SU-DHL-6 (cell line): ENCODE measurements around the gene CTSZ.

Source experiments
- EZH2phosphoT487 ChIP-seq: fragments of 200-600 bp; sonication (generic), shearing (Covaris generic); conservative IDR thresholded peaks from 2 replicates; pipeline ENCODE4 v1.6.1; 2018; ENCODE audit warnings: mild to moderate bottlenecking, antibody characterized with exemption, low read length, moderate library complexity, mixed read lengths
- TF ChIP-seq, protein P1 (sequence below): fragments of 200-600 bp; sonication (generic); IDR thresholded peaks from one replicate; pipeline ENCODE4 v1.5.1; 2017; ENCODE audit warnings: antibody characterized with exemption, mild to moderate bottlenecking, low read length, moderate library complexity; ENCODE audit not compliant: insufficient read depth, poor library complexity, severe bottlenecking

DNA sequence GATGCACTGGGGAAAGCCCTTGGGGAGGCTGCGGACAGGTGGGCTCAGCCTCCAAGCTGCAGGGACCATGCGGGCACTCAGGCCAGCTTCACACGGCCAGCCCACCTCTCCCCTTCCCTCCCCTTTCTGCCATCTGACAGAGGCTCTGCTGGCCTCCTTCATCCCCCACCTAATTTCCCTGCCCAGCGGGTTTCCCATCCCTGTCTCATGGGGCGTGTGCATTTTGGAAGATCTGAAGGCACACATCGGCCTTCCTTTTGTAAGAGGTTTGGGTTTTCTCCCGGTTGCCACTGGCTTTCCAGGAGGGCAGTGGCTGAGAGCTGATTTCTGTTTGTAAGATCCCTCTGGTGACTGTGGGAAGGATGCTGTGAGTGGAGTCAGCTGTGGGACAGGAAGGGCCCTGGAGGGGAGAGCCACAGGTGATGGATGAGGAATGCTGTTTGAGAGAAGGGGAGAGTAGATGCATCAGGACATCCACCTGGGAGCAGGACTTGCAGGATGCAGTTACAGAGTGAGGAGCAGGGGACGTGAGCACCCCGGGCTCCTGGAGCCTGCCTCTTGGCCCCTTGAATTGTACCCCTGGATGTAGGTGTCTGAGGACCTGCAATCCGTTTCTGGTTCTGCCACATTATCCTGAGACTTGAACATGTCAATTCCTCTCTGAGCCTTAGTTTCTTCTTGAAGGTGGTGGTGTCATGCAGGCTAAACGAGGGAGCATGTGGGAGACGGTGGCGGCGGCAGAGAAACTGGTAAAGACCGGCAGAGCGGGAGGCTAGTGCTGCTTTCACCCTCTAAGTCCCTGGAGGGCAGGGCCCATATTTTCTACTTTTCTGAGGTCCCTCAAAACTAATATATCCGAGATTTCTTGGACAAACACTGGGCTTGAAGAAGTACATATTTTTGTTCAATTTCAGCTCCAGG is 6.2 kb upstream of the CTSZ start:
- TF ChIP-seq, protein P1, sequence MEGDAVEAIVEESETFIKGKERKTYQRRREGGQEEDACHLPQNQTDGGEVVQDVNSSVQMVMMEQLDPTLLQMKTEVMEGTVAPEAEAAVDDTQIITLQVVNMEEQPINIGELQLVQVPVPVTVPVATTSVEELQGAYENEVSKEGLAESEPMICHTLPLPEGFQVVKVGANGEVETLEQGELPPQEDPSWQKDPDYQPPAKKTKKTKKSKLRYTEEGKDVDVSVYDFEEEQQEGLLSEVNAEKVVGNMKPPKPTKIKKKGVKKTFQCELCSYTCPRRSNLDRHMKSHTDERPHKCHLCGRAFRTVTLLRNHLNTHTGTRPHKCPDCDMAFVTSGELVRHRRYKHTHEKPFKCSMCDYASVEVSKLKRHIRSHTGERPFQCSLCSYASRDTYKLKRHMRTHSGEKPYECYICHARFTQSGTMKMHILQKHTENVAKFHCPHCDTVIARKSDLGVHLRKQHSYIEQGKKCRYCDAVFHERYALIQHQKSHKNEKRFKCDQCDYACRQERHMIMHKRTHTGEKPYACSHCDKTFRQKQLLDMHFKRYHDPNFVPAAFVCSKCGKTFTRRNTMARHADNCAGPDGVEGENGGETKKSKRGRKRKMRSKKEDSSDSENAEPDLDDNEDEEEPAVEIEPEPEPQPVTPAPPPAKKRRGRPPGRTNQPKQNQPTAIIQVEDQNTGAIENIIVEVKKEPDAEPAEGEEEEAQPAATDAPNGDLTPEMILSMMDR: no peak
- TF ChIP-seq EZH2phosphoT487: no peak
